ENCODE data around the gene CDK1.

GRCh38 chr10:60809157-60809556 lies 30.9 kb downstream of the CDK1 start:
- TF ChIP-seq CTCF (IDR thresholded peaks at IDR 0.05; ENCODE audit: low read depth, low read length) = no peak
- TF ChIP-seq POLR2A (IDR thresholded peaks at IDR 0.05; ENCODE audit: extremely low read depth, insufficient read length) = no peak
- TF ChIP-seq MYC (IDR thresholded peaks at IDR 0.05; ENCODE audit: low read depth, low read length) = no peak

All from NB4 (cell line).